Natural killer cell (primary cell): ENCODE data around the gene KIAA1958. TPM values are rescaled to one million over a fixed set of nuclear protein-coding genes. Genes with fewer than 3 reads are reported as not detected.

Experiments used
- ATAC-seq, 3 donors: fragments of 150-1000 bp in 2 of 3; fragments of 200-7000 bp in 1 of 3; cut with Tn5 transposase; 1 replicate in 1 of 3; 2 replicates in 2 of 3; pipeline ENCODE4 v1.10.0; 2021; ENCODE audit warnings: mild to moderate bottlenecking in 2 of 3, moderate library complexity in 2 of 3
- DNase-seq, 2 donors: peaks; one replicate each; pipeline versions ENCODE4 v3.0.0 to v3.0.0-alpha.2; 2013 to 2021; ENCODE audit warnings: mixed read lengths in 1 of 2
- H3K27ac ChIP-seq: one replicate; pipeline ENCODE4 v1.5.1; 2013; ENCODE audit warnings: mild to moderate bottlenecking, low read length
- H3K27me3 ChIP-seq: one replicate; pipeline ENCODE4 v1.6.1; 2013; ENCODE audit warnings: low read length; ENCODE audit not compliant: control insufficient read depth, insufficient read depth
- H3K36me3 ChIP-seq: one replicate; pipeline ENCODE4 v1.6.1; 2013; ENCODE audit warnings: low read length; ENCODE audit not compliant: control insufficient read depth, insufficient read depth
- H3K4me1 ChIP-seq: one replicate; pipeline ENCODE4 v1.6.1; 2013; ENCODE audit warnings: low read length; ENCODE audit not compliant: control insufficient read depth, insufficient read depth
- H3K4me3 ChIP-seq: one replicate; pipeline ENCODE4 v1.5.1; 2013; ENCODE audit warnings: low read length
- H3K9me3 ChIP-seq: one replicate; pipeline ENCODE4 v1.6.1; 2013; ENCODE audit warnings: low read length; ENCODE audit not compliant: control insufficient read depth, insufficient read depth
- H3K27ac Mint-ChIP-seq, 2 donors: one replicate each; pipeline ENCODE4 v1.8.0; 2022; ENCODE audit warnings: mild to moderate bottlenecking in 2 of 2, mixed read lengths in 2 of 2, moderate library complexity in 1 of 2
- H3K27me3 Mint-ChIP-seq, 2 donors: one replicate each; pipeline ENCODE4 v1.8.0; 2022; ENCODE audit warnings: low read depth in 2 of 2, mixed read lengths in 2 of 2
- H3K36me3 Mint-ChIP-seq: one replicate; pipeline ENCODE4 v1.8.0; 2022; ENCODE audit warnings: mixed read lengths
- H3K4me1 Mint-ChIP-seq, 2 donors: one replicate each; pipeline ENCODE4 v1.8.0; 2022; ENCODE audit warnings: mixed read lengths in 2 of 2
- H3K4me3 Mint-ChIP-seq: one replicate; pipeline ENCODE4 v1.8.0; 2022; ENCODE audit warnings: mild to moderate bottlenecking, moderate library complexity, mixed read lengths
- H3K9me3 Mint-ChIP-seq, 2 donors: one replicate each; pipeline ENCODE4 v1.8.0; 2022; ENCODE audit warnings: mixed read lengths in 2 of 2
- CTCF ChIP-seq: fragments of 200-600 bp; IDR thresholded peaks from one replicate; pipeline ENCODE4 v1.8.0; 2022; ENCODE audit warnings: antibody characterized with exemption
- WGBS: methylation state at CpG from one replicate; pipeline ENCODE4 v1.1.7; 2013; ENCODE audit warnings: missing lambda C conversion rate; ENCODE audit not compliant: insufficient coverage; 5-methylcytosine and 5-hydroxymethylcytosine counted together
- intact Hi-C: fragments of 100-400 bp; cut with micrococcal nuclease; formaldehyde crosslinking; loops from one replicate; pipeline ENCODE4 v1.14.2; 2022
- total RNA-seq, 4 donors: library from RNA; stranded (reverse); fragments of 120-200 nt in 1 of 4; gene quantifications; one replicate each; pipeline versions ENCODE4 v1.2.3 to v1.2.4, GENCODE V29; 2013 to 2022

Gene KIAA1958
- total RNA-seq, 3 donors from 2014 or later (not counting 1 experiment from before 2014, with no cell fraction given), result 5.4 to 6.1 (median 5.5) TPM

GRCh38 chr9:112654282-112654681 is 167.7 kb downstream of the KIAA1958 start:
- Histone ChIP-seq H3K27me3 (no peaks in the 10 kb centered on the region), H3K27ac (no peak overlapping the region), H3K4me1 (no peaks in the 10 kb centered on the region), H3K9me3 (peaks cover under 1% of the 10 kb centered on the region), H3K4me3 (no peak overlapping the region), H3K36me3 (no peaks in the 10 kb centered on the region)
- no peak overlapping the region for H3K27ac Mint-ChIP-seq
- intact Hi-C loops, result no loop called here
- ATAC-seq (no peak), DNase-seq (no peak)
- H3K9me3 Mint-ChIP-seq, result peaks cover 2 to 3% of the 10 kb centered on the region in 2 donors
- TF ChIP-seq CTCF, result no peak
- 99% methylated on average over 4 of the region's 5 CpGs for WGBS
- no peak overlapping the region for H3K4me3 Mint-ChIP-seq
- H3K4me1 Mint-ChIP-seq, result no peaks in the 10 kb centered on the region
- no peaks in the 10 kb centered on the region for H3K27me3 Mint-ChIP-seq
- peaks cover 5% of the 10 kb centered on the region for H3K36me3 Mint-ChIP-seq

- no peak overlapping the region for H3K4me3 ChIP-seq
- TF ChIP-seq CTCF, result no peak
- intact Hi-C loops, result no loop called here
- DNase-seq (no peak), ATAC-seq (no peak)
- no peaks in the 10 kb centered on the region for H3K27me3 Mint-ChIP-seq
- no peak overlapping the region for H3K27ac ChIP-seq
- H3K4me3 Mint-ChIP-seq, result no peak overlapping the region
- no peaks in the 10 kb centered on the region for H3K36me3 Mint-ChIP-seq
- no peaks in the 10 kb centered on the region for H3K4me1 ChIP-seq
- H3K4me1 Mint-ChIP-seq, result no peaks in the 10 kb centered on the region
- H3K27me3 ChIP-seq, result no peaks in the 10 kb centered on the region
- H3K9me3 ChIP-seq, result no peaks in the 10 kb centered on the region
- WGBS, result 85% methylated on average over 3 of the region's 3 CpGs
- no peaks in the 10 kb centered on the region for H3K9me3 Mint-ChIP-seq
- H3K27ac Mint-ChIP-seq, result no peak overlapping the region
- no peaks in the 10 kb centered on the region for H3K36me3 ChIP-seq
Observed at GRCh38 chr9:112655668-112656067, 169.0 kb downstream of the KIAA1958 start.

GRCh38 chr9:112659906-112660305 is 173.3 kb downstream of the KIAA1958 start:
- Histone ChIP-seq H3K9me3 (no peaks in the 10 kb centered on the region), H3K27ac (no peak overlapping the region), H3K4me3 (no peak overlapping the region), H3K4me1 (no peaks in the 10 kb centered on the region), H3K27me3 (no peaks in the 10 kb centered on the region), H3K36me3 (no peaks in the 10 kb centered on the region)
- Mint-ChIP-seq H3K4me1 (no peaks in the 10 kb centered on the region), H3K36me3 (no peaks in the 10 kb centered on the region), H3K27me3 (no peaks in the 10 kb centered on the region), H3K9me3 (no peaks in the 10 kb centered on the region), H3K4me3 (no peak overlapping the region), H3K27ac (no peak overlapping the region)
- intact Hi-C loops, result no loop called here
- ATAC-seq, result no peak
- no peak for TF ChIP-seq CTCF
- DNase-seq, result no peak
- 95% methylated on average over 10 of the region's 12 CpGs for WGBS

- 95% methylated on average over 2 of the region's 5 CpGs for WGBS
- no peaks in the 10 kb centered on the region for H3K4me1 Mint-ChIP-seq
Observed at GRCh38 chr9:112663681-112664080, 177.1 kb downstream of the KIAA1958 start.

More at GRCh38 chr9:112663681-112664080, 177.1 kb downstream of the KIAA1958 start:
- DNase-seq (no peak), ATAC-seq (no peak)
- Mint-ChIP-seq H3K27me3 (no peaks in the 10 kb centered on the region), H3K27ac (no peak overlapping the region), H3K9me3 (no peaks in the 10 kb centered on the region), H3K36me3 (no peaks in the 10 kb centered on the region), H3K4me3 (no peak overlapping the region)
- Histone ChIP-seq H3K36me3 (no peaks in the 10 kb centered on the region), H3K27ac (no peak overlapping the region), H3K4me1 (no peaks in the 10 kb centered on the region), H3K27me3 (no peaks in the 10 kb centered on the region), H3K4me3 (no peak overlapping the region), H3K9me3 (no peaks in the 10 kb centered on the region)
- intact Hi-C loops, result no loop called here
- TF ChIP-seq CTCF, result no peak
